ENCODE measurements around the gene UGT1A5.

UGT1A5 gene

DNA sequence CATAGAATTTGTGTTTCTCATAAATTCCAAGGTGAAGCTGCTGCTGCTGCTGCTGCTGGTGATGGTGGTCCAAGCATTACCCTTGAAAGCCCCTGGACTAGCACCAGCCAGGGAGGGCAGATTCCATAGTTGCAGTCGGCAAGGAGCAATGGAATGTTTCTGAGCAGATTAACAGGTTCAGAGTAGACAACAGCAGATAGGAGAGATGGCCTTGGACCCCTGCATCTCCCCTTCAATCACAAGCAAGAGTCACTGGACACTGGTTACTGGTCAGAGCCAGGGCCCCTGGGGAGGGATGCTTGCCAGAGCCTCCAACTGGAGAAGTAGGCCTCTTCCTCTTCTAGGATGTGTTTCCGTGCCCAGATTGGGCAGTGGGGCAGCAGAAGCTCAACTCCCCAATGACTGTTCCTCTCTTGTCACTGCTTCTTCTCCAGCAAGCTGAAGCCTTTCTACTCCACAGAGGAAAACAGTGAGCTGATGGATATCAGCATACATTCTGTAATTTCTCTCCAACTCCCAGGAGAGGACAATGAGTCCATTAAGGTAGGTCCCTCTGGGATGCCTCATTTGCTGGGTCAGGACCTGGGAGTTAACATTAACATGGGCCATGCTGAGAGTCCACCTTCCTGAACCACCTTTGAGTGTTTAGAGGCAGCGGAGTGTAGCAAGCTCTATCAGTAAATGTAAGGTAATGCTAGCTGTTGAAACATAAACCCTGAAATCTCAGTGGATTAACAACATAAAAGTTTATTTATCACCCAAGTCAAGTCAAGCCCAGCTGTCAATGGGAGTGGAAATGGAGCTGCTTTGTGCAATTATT is 100.7 kb downstream of the UGT1A5 start:
- no peak for DNase-seq

DNA sequence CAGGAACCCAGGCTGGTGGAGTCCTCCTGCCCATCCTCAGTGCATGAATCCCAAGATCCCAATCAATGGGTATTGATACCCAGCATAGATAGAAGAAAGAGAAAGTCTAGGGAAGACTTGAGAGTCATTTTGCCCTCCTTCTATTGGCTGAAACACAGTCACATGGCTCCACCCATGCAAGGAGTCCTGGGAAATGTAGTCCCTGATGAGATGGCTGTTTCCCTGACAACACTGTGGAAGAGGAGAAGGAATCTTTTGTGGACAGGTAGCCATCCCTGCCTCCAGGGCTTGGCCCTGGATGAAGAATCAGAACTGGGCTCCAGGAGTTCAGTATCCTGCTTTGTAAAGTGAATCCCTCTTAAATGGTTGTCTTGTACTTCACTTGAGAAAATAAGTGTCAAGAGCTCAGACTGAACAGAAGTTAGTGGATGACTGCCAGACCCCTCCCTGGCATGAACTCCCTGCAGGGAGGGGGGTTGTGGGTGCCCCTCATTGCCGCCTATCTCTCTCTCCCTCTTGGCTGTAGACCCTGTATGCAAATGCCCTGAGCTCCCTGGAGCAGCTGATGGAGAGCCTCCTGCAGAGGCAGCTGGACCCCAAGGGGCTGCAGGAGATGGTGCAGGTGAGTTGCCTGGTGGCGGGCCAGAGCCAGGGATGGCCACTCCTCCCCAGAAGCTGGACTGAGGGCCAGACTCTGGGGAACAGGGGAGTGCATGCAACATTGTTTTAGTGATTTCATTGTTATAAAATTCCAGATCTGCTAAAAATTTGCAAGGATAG is 101.5 kb downstream of the UGT1A5 start:
- no peak for DNase-seq

DNA sequence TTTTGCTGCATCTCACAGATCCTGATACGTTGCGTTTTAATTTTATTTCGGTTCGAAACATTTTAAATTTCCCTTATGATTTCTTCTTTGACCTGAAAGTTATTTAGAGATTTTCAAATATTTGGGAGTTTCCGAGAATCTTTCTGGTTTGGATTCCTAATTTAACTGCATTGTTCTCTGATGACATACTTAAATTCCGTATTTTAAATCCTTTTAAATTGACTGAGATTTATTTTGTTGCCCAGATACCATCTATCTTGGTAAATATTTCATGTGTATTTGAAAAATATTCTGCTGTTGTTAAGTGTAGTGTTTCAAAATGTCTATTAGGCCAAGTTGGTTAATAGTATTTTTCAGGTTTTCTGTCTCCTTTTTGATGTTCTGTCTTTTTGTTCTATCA is 103.2 kb downstream of the UGT1A5 start:
- DNase-seq: no peak

- no peak for DNase-seq
Observed at GRCh38 chr2:233816334-233816733, 103.6 kb downstream of the UGT1A5 start.

DNA sequence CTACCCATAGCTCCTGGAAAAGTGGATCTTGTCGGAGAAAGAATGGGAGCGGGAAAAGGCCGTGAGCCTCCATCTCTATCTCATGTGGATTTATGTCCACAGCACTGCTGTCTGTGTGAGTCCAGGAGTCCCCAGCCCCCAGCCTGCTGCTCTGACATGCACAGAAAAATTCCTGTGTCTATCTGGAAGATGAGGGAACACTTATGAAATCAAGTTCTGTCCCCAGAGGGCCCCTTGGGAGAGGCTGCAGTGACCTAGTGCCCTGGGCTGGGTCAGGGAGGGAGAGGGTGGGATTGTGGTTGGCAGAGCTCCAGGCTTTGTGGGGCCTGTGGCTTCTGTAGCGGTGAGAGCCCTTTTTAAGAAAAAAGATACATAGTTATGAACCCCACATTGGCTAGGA is 104.1 kb downstream of the UGT1A5 start:
- no peak for DNase-seq

DNA sequence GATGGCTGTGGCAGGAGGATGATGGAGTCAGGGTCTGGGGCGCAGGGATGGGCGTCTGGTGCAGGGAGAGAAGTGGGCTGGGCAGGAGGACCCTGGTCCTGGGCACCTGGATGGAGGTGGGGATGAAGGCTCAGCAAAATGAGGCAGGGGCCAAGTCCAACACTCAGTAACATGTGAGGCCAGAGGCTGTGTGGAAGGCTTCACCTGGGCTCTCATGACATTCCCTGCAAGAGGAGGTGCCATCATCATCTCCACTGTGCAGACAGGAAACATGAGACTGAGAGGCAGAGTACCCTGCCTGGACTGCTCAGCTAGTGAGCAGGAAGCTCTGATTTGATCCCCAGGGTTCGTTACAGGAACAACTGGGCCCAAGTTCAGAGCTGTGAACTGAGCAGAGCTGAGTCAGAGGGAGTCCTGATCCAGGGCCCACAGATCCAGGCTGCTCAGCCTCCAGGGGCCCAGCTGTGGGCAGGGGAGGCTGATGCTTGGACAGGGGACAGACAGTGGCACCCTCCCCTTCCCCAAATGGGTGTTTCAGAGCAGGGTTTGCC is 104.7 kb downstream of the UGT1A5 start:
- no peak for DNase-seq

GRCh38 chr2:233817995-233818638 is 105.4 kb downstream of the UGT1A5 start:
- no peak for DNase-seq

DNA sequence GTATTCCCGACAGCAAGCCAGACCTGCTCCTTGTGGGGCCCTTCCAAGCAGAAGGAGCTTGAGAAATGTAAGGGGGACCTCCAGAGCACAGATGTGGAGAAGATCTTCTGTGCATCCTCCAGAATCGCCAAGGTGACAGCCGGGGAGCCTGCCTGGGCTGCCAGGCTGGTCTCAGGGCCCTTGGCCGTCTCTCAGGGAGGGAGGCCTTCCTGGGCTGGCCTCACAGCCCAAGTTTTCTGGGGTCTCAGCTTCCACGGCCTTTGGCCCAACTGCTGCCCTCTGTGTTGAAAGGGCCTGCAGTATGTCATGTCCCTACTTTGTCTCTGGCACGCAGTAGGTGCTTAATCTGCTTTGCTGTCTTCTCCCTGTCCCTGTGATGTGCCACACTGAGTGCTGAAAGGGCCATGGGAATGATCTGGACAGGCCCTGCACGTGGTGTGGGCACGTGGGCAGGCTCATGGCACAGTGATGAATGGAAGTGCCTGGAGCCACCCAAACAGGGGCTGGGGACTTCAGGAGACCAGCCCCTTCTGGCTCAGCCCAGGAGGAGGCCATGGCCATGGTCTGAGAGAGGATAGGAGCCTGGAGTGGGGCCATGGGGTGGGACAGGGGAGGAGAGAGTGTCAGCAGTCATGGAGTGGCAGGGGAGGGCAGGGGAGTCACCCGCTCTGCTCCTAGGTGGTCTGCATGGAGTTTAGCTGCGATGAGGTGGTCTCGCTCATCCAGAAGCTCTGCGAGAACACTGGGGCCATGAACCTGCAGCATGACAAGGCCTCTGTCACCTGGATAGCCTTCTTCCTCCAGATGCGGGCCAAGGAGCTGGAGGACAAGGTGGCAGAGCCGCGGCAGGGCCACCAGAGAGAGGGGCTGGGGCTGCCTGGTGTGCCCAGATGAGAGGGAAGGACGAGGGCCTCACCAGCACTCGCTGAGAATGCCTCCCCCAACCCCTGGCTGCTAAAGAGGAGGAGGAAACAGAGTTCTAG is 106.2 kb downstream of the UGT1A5 start:
- no peak for DNase-seq

DNA sequence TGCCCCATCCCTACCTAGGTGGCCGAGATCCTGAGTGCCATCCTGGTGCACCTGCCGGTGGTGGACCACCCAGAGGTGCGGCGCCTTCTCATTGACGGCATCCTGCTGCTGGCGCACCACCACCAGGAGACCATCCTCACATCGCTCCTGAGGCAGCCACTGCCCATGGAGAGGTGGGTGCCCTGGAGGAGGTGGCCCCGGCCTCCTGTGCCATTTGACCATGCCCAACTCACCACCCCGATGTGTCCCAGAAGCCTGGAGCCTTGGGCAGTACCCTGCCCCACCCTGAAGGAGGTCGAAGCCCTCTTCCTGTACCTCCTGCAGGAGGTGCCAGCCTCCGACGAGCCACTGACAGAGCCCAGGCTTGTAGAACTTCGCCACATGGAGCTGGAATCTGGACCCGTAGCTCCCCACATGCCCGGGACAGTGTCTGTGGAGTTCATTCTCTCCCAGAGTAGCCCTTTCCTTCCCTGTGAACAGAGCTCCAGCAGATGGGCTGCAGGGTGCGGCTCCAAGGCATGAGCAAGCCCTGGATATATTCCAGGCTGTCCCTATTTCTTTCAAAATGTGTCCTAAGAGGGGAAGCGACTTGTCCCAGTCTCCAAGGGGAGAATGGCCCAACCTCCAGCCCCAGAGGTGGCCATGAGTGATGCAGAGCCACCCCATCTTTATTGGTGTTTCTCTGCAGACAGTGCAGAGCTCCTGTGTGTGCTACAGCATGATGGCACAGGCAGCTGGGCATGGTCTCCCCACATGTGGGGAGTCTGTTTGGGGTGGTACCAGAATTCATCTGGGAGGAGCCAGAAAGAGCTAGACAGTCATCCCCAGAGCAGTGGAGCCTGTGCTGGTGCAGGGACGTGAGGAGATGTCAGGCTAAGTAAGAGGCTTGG is 107.4 kb downstream of the UGT1A5 start:
- DNase-seq: no peak

DNA sequence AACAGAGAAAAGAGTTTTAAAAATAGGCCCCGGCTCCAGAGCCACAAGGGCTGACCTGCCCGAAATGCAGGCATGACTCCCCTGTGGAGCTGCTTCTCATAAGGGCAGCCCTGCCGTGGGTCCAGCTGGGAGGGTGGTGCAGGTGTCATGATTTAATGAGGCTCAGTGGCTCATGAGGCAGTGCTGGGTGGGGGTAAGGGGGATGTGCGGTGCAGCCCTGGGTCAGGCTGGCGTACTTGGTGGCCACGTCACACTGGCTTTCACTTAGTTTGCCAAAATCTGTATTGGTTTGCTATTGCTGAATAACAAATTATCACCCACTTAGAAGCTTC is 108.0 kb downstream of the UGT1A5 start:
- no peak for DNase-seq

GRCh38 chr2:233821196-233821595 is 108.5 kb downstream of the UGT1A5 start:
- DNase-seq: no peak

DNA sequence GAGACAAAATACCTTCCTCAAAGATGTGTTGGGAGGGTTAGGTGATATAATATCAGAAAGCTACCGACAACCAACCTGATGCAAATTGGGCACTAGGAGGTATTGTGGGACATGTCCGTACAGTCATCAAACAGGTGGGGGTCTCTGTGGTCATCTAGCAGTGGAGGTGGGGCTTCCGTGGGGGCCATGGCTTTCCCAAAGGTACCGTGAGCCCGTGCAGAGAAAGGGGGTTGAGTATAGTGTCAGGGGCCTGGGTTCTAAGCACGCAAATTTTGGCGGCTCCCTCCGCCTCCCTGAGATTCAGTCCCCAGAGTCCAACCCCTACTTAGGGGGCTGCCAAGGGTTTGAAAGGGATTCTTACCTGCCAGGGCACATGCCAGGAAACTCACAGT is 109.0 kb downstream of the UGT1A5 start:
- DNase-seq: no peak

DNA sequence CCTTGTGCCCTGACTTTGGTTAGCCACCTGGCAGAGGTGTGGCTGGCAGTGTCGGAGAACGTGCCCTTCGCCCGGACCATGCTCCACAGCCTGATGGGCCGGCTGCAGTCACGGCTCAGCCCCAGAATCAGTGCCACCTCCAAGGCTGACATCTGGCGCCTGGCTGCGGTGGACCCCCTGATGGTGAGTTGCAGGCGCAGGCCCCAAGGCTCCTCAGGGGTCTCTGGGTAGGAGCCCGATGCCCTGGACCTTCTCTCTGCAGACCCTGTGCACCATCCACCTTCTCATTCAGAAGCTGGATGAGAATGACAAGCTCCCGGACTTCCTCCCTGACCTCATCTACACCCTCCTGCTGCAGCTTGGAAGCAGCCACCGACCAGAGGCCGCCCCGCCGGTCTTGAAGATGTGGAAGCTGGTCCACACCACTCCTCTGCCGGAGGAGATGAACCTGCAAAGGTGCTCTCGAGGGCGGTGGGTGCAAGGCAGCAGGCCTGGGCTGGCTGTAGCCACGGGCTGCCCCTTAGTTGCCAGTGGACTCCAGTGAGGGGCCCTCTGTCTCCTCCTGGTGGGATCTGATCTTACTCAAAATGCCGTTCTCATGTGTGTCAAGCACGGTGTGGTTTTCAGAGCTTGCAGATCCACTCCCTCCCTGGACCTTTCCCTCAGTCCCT is 109.5 kb downstream of the UGT1A5 start:
- DNase-seq: no peak
